GM19452 (cell line): ENCODE results near the gene FOXP1.

Source experiments
- ATAC-seq: cut with Tn5 transposase; IDR thresholded peaks from one replicate; pipeline ENCODE4 v1.9.1; 2021; ENCODE audit not compliant: unreplicated experiment

Gene FOXP1

GRCh38 chr3:71251156-71251775, 332.3 kb downstream of the FOXP1 start:
- ATAC-seq: no peak

- no peak for ATAC-seq
These were observed 333.5 kb downstream of the FOXP1 start for GRCh38 chr3:71250026-71250425.

DNA sequence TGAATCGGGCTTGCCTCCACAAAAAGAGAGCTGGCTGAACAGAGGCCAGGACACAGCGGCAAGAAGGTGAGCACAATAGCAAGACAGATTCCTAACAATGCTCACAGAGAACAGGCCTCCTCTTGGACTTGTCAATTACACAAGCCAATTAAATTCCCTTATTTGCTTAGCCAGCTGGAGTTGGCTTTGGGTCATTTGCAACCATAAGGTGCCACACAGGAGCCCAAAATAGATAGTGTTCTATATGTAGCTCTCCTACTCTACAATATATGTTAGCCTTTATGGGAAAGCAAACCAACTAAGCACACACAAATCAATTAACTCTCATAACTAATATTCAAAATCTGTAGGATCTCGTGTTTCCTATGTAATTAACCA, 335.6 kb downstream of the FOXP1 start:
- no peak for ATAC-seq

DNA sequence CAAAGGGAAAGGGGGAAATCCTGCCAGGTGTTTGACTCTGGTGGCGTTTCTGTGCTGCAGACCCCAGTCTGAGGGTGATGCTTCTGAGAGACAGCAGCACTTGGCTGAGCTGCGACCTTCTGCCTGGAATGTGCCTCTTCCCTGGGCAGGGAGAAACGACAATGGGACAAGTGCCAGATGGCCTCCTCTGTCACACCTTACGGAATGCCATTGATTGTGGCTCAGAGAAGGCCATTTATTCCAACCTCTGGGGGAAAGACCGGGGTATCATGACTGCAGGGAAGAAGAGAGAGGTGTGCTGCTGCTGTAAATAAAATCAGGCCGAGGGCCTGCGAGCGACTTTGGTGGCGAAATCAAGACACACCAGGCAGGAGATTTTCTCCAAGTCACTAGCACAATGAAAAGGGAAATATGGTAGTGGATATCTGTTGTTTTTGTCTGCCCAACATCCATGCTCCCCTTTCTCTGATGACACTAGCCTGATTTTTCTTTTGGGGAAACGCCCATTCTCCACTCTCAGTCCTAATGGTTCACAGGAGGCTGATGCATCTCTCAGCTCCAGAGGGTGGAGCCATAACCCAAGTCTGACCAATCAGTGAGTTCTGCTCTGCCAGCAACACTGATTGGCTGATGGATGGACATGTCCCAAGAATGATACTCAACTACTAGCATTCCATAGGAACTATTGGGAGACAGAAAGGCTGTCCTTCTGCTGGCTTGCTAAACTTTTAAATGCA, 336.1 kb downstream of the FOXP1 start:
- no peak for ATAC-seq

GRCh38 chr3:71245971-71246880, 337.3 kb downstream of the FOXP1 start:
- no peak for ATAC-seq

- ATAC-seq: no peak
These were observed 338.6 kb downstream of the FOXP1 start for GRCh38 chr3:71244826-71245488.

GRCh38 chr3:71244153-71244825, 339.2 kb downstream of the FOXP1 start:
- no peak for ATAC-seq

GRCh38 chr3:71243229-71243628, 340.3 kb downstream of the FOXP1 start:
- ATAC-seq: no peak

DNA sequence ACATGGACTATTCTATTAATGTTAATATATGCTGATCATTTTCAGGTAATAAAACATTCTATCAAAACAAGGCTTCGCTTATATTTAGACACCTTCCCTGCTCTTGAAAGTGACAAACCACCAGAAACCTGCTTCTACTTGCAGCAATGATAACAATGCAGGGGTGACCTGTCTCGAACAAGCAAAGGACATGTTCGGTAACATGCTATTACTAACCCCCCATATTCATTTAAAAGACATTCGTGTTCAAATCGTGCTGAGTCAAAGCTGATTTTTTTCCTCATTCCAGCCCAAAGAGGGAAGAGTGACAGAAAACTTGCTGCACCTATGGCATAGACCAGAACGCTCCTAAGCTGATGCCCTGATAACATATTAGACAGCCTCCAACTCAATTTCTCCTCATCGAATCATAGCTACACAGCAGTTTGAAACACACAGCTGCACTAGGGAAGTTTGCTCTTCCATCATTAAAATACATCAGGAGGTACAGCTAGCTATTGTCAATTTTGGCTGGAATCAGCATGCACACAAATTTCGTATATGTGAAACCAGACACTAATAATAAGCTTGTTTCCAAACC, 341.5 kb downstream of the FOXP1 start:
- ATAC-seq: no peak

GRCh38 chr3:71241246-71241901, 342.2 kb downstream of the FOXP1 start:
- no peak for ATAC-seq

GRCh38 chr3:71240034-71240433, 343.5 kb downstream of the FOXP1 start:
- no peak for ATAC-seq

DNA sequence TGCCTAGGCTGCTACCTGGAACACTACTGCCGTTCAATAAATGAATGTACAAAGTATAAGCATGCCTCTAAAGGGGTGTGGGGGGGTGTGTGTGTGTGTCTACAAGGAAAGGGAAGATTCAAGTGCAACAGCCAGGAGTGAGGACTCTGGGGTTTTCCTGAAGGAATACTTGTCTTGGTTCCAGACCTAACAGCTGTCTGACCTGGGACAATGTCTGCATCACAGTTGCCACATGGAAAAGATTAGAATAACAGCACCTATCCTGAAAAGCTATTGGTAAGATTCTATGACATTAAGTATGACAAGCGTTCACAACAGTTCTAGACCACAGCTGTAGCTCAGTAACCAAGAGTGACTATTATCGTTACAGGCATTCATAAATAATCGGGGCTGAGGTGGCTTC, 345.2 kb downstream of the FOXP1 start:
- ATAC-seq: no peak

- ATAC-seq: no peak
These were observed 345.9 kb downstream of the FOXP1 start for GRCh38 chr3:71237672-71238071.

DNA sequence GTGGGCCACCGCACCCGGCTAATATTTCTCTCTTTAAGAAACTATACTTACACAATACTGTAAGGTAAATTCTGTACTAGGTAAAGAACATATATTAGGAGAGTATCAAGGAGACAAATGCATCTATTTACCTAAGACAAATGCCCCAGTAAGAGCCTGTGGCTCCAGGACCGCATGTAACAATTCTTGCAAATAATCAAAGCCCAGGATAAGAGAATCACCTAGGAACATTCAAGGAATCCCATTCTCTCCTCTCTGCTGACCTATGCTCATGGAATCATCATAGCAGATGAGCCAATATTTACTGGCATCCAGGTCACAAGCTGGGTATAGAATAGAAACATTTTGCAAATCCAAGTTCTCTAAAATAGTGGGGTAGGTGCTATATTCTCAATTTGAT, 347.7 kb downstream of the FOXP1 start:
- no peak for ATAC-seq

DNA sequence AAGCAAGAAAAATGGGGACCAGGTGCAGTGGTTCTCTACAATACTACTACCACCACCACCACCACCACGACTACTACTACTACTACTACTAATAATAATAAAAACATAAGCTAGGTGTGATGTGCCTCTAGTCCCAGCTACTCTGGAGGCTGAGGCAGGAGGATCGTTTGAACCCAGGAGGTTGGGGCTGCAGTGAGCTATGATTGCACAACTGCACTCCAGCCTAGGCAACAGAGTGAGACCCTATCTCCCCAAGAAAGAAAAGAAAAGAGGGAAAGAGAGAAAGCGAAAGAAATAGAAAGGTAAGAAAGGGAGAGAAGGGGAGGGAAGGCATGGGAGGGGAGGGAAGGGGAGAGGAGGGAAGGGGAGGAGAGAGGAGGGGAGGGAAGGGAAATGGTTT, 350.6 kb downstream of the FOXP1 start:
- ATAC-seq: no peak

DNA sequence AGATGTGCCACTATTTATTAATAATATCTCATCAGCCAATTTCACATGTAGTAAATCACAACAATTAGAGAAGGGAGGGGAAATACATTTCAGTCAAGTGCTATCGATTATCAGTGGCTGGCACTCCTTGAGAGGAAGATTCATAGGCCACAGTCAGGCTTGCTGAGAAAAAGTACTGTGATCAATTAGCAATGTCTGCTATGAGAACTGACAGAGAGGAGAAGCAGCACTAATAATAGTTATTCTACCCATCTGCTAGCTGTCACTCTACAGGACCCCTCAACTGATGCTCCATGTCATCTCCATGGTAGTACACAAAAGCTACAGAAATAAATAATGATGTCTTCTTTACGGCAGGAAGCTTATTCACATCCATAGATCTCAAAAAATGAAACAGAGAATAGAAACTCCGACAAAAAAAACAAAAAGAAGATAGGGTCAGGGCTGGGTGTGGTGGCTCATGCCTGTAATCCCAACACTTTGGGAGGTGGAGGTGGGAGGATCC, 351.3 kb downstream of the FOXP1 start:
- no peak for ATAC-seq

DNA sequence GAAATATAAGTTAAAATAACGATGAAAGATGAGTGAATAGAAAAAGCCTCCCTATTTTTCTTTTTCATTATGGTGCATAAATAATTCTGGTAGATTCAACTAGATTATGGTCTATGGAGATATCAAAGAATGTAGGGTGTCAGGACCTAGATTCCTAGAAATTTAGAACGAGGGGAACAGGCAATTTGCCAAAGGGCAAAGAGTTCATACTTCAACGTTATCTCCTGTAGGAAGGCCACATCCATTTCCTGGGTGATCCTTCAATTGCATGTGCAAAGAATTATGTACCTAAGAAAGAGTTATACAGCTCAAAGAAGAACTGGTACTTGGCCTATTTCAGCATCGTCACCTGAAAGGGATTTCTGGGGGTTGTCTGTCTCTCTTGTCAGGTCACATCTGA, 351.8 kb downstream of the FOXP1 start:
- no peak for ATAC-seq

DNA sequence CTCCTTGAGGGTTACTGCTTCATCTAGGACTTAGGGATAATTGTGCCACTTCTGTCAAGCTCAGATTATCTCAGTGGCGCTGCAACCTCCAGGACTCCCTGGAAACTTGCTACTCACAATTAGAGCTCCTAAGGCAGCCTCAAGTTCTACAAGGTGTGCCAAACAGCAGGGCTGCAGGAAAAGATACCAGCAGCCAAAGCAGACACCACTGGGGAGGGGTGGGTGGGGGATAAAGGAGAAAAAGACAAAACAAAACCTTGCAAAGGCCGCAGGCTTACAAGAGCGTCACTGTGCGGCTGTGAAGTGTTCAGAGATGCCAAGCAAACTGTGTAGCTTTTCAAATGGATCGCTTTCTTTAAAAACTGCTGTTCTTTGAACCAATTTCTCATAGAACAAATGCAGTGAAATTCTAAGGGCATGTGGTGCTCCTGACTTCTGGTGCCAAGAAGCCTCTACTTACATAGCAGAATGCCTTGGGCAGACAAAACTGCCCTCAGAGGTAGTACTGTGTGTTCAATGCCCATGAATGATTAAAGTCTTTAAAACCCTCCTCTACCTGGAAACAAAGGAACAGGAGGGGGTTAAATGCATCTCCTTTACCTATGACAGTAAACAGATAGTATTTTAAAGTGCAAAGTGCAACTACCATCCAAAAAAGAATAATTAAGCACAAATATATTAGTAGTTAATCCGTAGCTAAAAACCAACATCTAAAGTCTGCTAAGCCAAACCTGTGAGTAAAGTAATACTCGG, 353.4 kb downstream of the FOXP1 start:
- no peak for ATAC-seq
